Fibroblast of pulmonary artery (primary cell): ENCODE results near the gene GRIP2.

Experiments used
- DNase-seq: peaks from one replicate; pipeline ENCODE4 v3.0.0-alpha.2; 2010; ENCODE audit warnings: low read depth
- H3K4me3 ChIP-seq: replicated peaks from 2 replicates; pipeline ENCODE4 v1.5.1; 2011; ENCODE audit warnings: low read depth, mild to moderate bottlenecking, control low read depth, low read length, moderate library complexity
- CTCF ChIP-seq: IDR thresholded peaks from 2 replicates; pipeline ENCODE4 v1.5.1; 2011; ENCODE audit warnings: mild to moderate bottlenecking, control low read depth, low read length, inconsistent platforms; ENCODE audit errors: missing control alignments

Gene GRIP2

GRCh38 chr3:14503033-14503705, 37.0 kb downstream of the GRIP2 start:
- no peak overlapping the region for H3K4me3 ChIP-seq
- no peak for DNase-seq
- TF ChIP-seq CTCF = no peak

- no peak overlapping the region for H3K4me3 ChIP-seq
- no peak for TF ChIP-seq CTCF
- DNase-seq = no peak
Observed at GRCh38 chr3:14502472-14502871, 37.7 kb downstream of the GRIP2 start.

- H3K4me3 ChIP-seq = no peak overlapping the region
- DNase-seq = no peak
- TF ChIP-seq CTCF = no peak
Observed at GRCh38 chr3:14497321-14497720, 42.8 kb downstream of the GRIP2 start.

GRCh38 chr3:14496351-14496750, 43.8 kb downstream of the GRIP2 start:
- no peak for DNase-seq
- TF ChIP-seq CTCF = no peak
- H3K4me3 ChIP-seq = no peak overlapping the region

- no peak for DNase-seq
- TF ChIP-seq CTCF = no peak
- H3K4me3 ChIP-seq = no peak overlapping the region
Observed at GRCh38 chr3:14494973-14495300, 45.2 kb downstream of the GRIP2 start.

GRCh38 chr3:14494279-14494972, 45.7 kb downstream of the GRIP2 start:
- TF ChIP-seq CTCF = no peak
- H3K4me3 ChIP-seq = no peak overlapping the region
- DNase-seq = no peak
